ENCODE measurements around the gene PARP14.
"Not testable (repeated sequence)": the region's sequence is repeated elsewhere in the genome, so short reads cannot be mapped to it uniquely, and the experiment has no call there.

The PARP14 gene

DNA sequence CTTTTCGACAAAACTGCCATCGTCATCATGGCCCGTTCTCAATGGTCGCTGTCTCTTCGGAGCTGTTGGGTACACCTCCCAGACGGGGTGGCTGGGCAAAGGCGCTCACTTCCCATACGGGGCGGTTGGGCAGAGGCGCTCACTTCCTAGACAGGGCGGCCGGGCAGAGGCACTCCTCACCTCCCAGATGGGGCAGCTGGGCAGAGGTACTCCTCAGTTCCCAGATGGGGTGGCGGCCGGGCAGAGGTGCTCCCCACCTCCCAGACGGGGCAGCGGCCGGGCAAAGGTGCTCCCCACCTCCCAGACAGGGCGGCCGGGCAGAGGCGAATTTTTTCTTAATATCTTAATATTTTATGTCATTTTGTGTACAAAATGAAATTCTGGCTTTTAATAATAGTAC lies 44.5 kb downstream of the PARP14 start:
- no peak for DNase-seq

DNA sequence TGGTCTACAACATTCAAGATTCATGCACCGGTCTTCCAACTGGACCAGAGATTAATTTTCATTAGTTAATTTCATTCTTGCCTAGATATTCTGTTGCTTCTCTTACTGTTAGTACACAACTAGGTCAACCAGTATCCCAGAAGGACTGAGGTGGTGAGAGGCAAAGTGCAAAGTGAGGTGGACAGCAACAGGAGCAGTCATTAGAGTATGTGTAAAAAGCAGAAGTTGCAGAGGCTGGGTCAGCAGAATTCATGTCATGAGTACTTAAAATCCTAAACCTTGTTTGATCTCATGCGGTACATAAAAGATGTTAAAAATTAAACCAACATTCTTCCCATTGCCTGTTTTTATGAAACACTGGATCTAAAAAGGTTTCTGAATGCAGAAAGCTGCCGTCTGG lies 46.7 kb downstream of the PARP14 start:
- no peak for DNase-seq

DNA sequence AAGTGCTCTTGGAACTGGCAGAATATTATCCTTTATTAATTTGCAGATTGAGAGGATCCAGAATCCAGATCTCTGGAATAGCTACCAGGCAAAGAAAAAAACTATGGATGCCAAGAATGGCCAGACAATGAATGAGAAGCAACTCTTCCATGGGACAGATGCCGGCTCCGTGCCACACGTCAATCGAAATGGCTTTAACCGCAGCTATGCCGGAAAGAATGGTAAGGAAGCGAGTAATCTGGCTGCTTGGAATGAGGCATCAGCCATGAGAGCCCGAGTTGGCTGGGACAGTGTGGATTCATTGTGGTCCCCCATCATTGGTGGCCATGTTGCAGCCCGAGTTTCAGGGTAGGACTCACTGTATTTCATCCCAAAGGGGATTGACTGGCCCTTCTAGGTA lies 47.1 kb downstream of the PARP14 start:
- DNase-seq, result no peak

- no peak for DNase-seq
Measured at GRCh38 chr3:122728186-122728585, 47.5 kb downstream of the PARP14 start.

DNA sequence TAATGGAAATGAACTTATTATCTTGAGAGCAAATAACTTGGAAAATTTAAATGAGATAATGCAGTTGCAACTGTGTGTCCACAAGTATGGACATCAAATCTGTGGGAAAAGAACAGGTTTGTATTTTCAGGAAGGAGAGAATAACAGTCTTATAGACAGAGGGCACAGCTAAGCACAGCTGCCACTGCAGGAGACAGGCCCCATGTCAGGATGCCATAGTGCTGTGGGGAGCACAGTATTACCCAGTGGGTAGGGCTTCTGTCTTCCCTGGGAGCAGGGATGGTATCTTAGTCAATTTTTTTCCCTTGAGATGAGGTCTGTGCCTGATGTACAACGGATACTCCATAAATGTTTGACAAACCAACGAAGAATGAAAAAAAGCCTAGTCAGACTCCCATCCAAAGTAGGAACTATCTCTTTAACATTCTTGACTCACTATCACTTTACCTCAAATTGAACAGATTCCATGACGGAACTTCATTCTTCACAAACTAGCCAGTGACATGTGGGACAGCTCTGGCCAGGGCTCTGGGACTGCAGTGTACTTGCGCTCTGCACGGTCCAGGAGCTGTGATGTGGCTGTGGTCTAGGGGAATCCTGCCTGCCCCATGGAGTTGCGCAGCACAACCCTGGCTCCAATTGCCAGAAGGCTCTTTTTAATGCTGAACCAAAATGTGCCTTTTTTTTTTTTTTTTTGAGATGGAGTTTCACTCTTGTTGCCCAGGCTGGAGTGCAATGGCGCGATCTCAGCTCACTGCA lies 48.3 kb downstream of the PARP14 start:
- DNase-seq, result no peak

DNA sequence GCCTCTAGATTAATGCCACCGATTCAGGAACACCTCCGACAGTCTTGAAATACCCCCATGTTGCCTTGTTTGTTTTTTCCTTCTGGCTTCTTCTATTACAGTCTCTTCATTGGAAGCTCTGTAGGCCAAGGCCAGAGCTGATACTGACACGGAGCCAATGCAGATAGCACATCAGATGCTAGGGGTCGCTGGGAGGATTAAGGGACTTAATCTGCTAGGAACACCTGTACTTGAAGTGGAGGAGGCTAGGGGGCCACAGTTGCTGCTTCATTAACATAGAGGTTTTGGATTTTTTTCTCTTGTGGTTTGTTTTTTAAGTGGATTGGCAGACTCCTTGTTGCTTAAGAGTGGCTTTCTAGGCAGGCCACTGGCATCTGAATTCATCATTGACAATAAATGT lies 49.6 kb downstream of the PARP14 start:
- no peak for DNase-seq

GRCh38 chr3:122732682-122733525 lies 52.3 kb downstream of the PARP14 start:
- DNase-seq, result not testable (repeated sequence)

- DNase-seq, result no peak
Measured at GRCh38 chr3:122739172-122739571, 58.5 kb downstream of the PARP14 start.

- no peak for DNase-seq
Measured at GRCh38 chr3:122742234-122742633, 61.6 kb downstream of the PARP14 start.

DNA sequence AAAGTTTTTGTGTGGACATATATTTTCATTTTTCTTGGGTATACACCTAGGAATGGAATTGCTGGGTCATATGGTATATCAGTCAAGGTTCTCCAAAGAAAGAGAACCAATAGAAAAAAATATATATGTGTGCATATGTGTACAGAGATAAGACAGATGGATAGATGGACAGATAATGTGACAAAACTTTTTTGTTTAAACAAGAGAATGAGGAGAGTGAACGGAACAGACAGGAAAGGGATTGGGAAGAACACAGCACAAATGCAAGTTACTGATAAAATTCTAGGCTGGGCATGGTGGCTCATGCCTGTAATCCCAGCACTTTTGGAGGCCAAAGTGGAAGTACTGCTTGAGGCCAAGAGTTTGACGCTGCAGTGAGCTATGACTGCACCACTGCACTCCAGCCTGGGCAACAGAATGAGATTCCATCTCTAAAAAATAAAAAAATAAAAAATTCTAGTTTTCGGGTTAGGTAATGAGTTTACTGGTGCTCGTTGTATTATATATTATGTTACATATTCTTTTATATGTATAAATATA lies 63.0 kb downstream of the PARP14 start:
- no peak for DNase-seq

- DNase-seq, result no peak
Measured at GRCh38 chr3:122745369-122746021, 64.9 kb downstream of the PARP14 start.

DNA sequence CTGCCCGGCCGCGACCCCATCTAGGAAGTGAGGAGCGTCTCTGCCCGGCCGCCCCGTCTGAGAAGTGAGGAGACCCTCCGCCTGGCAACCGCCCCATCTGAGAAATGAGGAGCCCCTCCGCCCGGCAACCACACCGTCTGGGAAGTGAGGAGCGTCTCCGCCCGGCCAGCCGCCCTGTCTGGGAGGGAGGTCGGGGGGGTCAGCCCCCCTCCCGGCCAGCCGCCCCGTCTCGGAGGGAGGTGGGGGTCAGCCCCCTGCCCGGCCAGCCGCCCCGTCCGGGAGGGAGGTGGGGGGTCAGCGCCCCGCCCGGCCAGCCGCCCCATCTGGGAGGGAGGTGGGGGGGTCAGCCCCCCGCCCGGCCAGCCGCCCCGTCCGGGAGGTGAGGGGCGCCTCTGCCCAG lies 66.7 kb downstream of the PARP14 start:
- DNase-seq, result not testable (repeated sequence)

DNA sequence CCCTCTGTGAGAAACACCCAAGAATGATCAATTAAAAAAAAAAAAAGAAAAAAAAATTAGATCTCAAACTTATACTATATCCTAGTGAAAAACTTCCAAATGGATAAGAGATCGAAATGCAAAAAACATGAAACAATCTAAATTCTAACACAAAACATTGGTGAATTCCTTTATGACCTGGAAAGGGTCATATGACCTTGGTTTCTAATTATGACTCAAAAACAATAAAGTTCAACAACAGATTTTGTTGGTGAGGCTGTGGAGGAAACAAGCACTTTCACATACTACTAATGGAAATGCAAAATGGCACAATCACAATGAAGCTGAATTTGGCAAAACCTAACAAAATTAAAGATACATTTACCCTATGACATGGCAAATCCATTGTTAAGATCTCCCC lies 67.7 kb downstream of the PARP14 start:
- DNase-seq, result no peak

- peak; percentile 36 for DNase-seq
Measured at GRCh38 chr3:122754929-122755328, 74.3 kb downstream of the PARP14 start.

- no peak for DNase-seq
Measured at GRCh38 chr3:122755491-122755890, 74.9 kb downstream of the PARP14 start.

- DNase-seq, result no peak
Measured at GRCh38 chr3:122758877-122759560, 78.4 kb downstream of the PARP14 start.

DNA sequence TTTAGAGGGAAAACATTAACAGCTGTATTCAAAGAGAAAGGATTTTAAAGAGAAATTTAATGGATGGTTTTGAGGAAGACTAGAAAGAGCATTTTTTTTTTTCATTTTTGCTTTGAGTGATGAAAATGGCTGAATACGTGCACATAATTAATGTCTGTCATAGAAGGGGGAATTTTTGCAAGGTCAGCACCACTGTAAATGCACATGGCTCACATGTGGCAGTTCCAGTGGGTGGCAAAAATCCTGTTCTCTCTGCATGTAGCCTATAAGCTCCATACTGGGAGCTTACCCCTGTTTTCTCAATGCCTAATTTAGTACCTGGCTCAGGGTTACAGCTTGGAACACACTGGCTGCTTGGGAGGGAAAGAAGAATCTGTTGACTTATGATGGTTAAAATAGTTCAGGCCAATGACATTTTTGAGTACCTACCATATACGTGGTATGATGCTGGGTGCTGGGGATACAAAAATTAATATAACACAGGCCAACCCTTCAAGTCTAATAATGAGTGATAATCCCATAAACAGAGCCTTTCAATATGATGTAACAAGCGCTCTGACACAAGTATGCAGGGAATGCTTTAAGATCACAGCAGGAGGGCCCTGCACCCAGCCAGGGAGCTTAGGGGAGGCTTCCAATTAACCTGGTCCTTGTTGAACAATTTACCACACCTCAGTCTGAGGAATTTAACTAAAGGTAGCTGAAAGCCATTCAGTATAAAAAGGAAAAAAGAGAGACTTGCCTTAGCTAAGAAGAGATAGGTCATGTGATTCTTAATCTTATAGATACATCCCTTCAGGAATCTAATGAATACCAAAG lies 80.0 kb downstream of the PARP14 start:
- DNase-seq, result peak; percentile 32

- no peak for DNase-seq
Measured at GRCh38 chr3:122766430-122766829, 85.8 kb downstream of the PARP14 start.

- no peak for DNase-seq
Measured at GRCh38 chr3:122767540-122768372, 87.1 kb downstream of the PARP14 start.

DNA sequence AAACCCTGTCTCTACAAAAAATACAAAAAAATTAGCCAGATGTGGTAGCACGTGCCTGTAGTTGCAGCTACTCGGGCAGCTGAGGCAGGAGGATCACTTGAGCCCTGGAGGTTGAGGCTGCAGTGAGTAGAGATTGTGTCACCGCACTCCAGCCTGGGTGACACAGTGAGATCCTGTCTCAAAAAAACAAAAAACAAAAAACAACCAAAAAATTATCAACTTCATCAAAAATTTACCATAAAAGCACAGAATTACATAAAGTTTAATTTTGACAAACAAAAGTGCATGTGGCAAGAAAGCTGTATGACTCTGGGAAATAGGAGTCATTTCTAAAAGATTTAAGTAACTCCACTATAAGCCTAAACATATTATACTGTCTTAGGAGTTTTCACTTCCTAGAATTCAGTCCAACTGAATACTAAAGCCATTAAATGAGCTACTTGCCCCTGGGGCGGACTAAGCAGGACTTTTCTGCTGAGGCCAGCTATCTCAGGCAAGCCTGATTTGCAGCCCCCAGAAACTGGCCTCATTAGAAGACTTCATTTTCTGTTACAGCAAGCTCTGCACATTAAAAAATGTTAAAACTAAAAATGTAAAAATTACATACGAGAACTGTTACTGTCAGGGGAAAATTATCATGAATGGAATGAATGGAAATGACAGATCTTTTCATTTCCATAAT lies 90.0 kb downstream of the PARP14 start:
- DNase-seq, result no peak

Measured in eye (tissue), 1 donor.